ENCODE results near the gene IGSF21.

DNA sequence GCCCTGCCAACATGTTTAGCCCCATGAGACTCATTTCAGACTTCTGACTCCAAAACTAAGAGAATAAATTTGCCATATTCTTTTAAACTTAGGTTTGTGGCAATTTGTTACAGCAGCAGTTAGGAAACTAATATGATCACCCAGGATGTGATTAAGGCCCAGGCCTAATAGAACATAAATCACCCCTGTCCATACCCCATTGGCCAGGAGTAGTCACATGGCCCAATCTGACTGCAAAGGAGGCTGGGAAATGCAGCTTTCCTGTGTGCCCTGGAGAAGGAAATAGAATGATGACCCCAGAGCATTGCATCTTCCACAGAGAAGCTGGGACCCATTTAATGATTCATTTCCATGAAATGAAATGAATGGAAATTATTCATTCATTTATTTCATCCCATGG is 272.7 kb downstream of the IGSF21 start:
- TF ChIP-seq KDM4A (IDR thresholded peaks at IDR 0.05; ENCODE audit: low read depth, low read length, severe bottlenecking) (no peak), EZH2 (IDR thresholded peaks at IDR 0.05; ENCODE audit: low read depth, low read length, severe bottlenecking) (no peak)
- TF ChIP-seq, protein P1, sequence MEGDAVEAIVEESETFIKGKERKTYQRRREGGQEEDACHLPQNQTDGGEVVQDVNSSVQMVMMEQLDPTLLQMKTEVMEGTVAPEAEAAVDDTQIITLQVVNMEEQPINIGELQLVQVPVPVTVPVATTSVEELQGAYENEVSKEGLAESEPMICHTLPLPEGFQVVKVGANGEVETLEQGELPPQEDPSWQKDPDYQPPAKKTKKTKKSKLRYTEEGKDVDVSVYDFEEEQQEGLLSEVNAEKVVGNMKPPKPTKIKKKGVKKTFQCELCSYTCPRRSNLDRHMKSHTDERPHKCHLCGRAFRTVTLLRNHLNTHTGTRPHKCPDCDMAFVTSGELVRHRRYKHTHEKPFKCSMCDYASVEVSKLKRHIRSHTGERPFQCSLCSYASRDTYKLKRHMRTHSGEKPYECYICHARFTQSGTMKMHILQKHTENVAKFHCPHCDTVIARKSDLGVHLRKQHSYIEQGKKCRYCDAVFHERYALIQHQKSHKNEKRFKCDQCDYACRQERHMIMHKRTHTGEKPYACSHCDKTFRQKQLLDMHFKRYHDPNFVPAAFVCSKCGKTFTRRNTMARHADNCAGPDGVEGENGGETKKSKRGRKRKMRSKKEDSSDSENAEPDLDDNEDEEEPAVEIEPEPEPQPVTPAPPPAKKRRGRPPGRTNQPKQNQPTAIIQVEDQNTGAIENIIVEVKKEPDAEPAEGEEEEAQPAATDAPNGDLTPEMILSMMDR (IDR thresholded peaks at IDR 0.05; ENCODE audit: control extremely low read depth in 1 of 3, insufficient read depth in 1 of 3, low read depth in 1 of 3, low read length in 3 of 3), result no peak
